ENCODE data around the gene CYP4F3. TPM values are rescaled to one million over a fixed set of nuclear protein-coding genes. Genes with fewer than 3 reads are reported as not detected.

Gene CYP4F3
- total RNA-seq, 2 experiments from 2014 or later = not detected

GRCh38 chr19:15640904-15641597 lies 354 bp downstream of the CYP4F3 start:
- BruUV-seq (replicated peaks) = no TSS peak
- H3K27ac ChIP-seq (ENCODE audit: low read depth, low read length, poor library complexity, severe bottlenecking) = no peak overlapping the region
- no peaks in the 10 kb centered on the region for H3K9me3 ChIP-seq (ENCODE audit: low read length)
- no peaks in the 10 kb centered on the region for H3K9me2 ChIP-seq (ENCODE audit: insufficient read depth, low read length)
- H3K79me2 ChIP-seq (ENCODE audit: insufficient read depth, low read depth, low read length) = no peaks in the 10 kb centered on the region
- ChIA-PET POLR2A (no interaction called here), CTCF (ENCODE audit: unreplicated experiment) (no interaction called here)
- TF ChIP-seq EZH2phosphoT487 (IDR thresholded peaks at IDR 0.05; ENCODE audit: borderline replicate concordance, low read depth, low read length) (no peak), CTCF (conservative IDR thresholded peaks at IDR 0.05; ENCODE audit: low read length) (no peak)
- H3K4me3 ChIP-seq (ENCODE audit: low read depth, low read length, poor library complexity, severe bottlenecking) = no peak overlapping the region
- H3K36me3 ChIP-seq (ENCODE audit: insufficient read depth, low read length) = no peaks in the 10 kb centered on the region
- DNase-seq (ENCODE audit: low spot score) = no peak
- no peaks in the 10 kb centered on the region for H3K4me1 ChIP-seq (ENCODE audit: insufficient read depth, low read length, poor library complexity, severe bottlenecking)
- intact Hi-C loops (cut with micrococcal nuclease; ENCODE audit: unreplicated experiment) = no loop called here
- no peaks in the 10 kb centered on the region for H4K20me1 ChIP-seq (ENCODE audit: insufficient read depth, low read length)
- no peak overlapping the region for H2AFZ ChIP-seq (ENCODE audit: low read length)
- no peak overlapping the region for H3K4me2 ChIP-seq (ENCODE audit: low read length)

GRCh38 chr19:15641901-15642491 lies 1.3 kb downstream of the CYP4F3 start:
- DNase-seq (ENCODE audit: low spot score) = no peak
- Histone ChIP-seq H3K27ac (ENCODE audit: low read depth, low read length, poor library complexity, severe bottlenecking) (no peak overlapping the region), H3K9me2 (ENCODE audit: insufficient read depth, low read length) (no peaks in the 10 kb centered on the region), H3K4me2 (ENCODE audit: low read length) (no peak overlapping the region), H3K4me3 (ENCODE audit: low read depth, low read length, poor library complexity, severe bottlenecking) (no peak overlapping the region), H3K9me3 (ENCODE audit: low read length) (no peaks in the 10 kb centered on the region), H3K36me3 (ENCODE audit: insufficient read depth, low read length) (no peaks in the 10 kb centered on the region), H3K79me2 (ENCODE audit: insufficient read depth, low read depth, low read length) (no peaks in the 10 kb centered on the region), H3K4me1 (ENCODE audit: insufficient read depth, low read length, poor library complexity, severe bottlenecking) (no peaks in the 10 kb centered on the region), H2AFZ (ENCODE audit: low read length) (no peak overlapping the region), H4K20me1 (ENCODE audit: insufficient read depth, low read length) (no peaks in the 10 kb centered on the region)
- no peak for TF ChIP-seq CTCF (conservative IDR thresholded peaks at IDR 0.05; ENCODE audit: low read length)
- no peak for TF ChIP-seq EZH2phosphoT487 (IDR thresholded peaks at IDR 0.05; ENCODE audit: borderline replicate concordance, low read depth, low read length)
- ChIA-PET POLR2A (no interaction called here), CTCF (ENCODE audit: unreplicated experiment) (no interaction called here)
- BruUV-seq (replicated peaks) = no TSS peak
- intact Hi-C loops (cut with micrococcal nuclease; ENCODE audit: unreplicated experiment) = no loop called here

GRCh38 chr19:15642807-15643206 lies 2.1 kb downstream of the CYP4F3 start:
- Histone ChIP-seq H3K4me3 (ENCODE audit: low read depth, low read length, poor library complexity, severe bottlenecking) (no peak overlapping the region), H3K27ac (ENCODE audit: low read depth, low read length, poor library complexity, severe bottlenecking) (no peak overlapping the region), H3K4me1 (ENCODE audit: insufficient read depth, low read length, poor library complexity, severe bottlenecking) (no peaks in the 10 kb centered on the region), H3K36me3 (ENCODE audit: insufficient read depth, low read length) (no peaks in the 10 kb centered on the region), H3K4me2 (ENCODE audit: low read length) (no peak overlapping the region), H2AFZ (ENCODE audit: low read length) (no peak overlapping the region), H3K79me2 (ENCODE audit: insufficient read depth, low read depth, low read length) (no peaks in the 10 kb centered on the region), H3K9me2 (ENCODE audit: insufficient read depth, low read length) (no peaks in the 10 kb centered on the region), H4K20me1 (ENCODE audit: insufficient read depth, low read length) (no peaks in the 10 kb centered on the region), H3K9me3 (ENCODE audit: low read length) (no peaks in the 10 kb centered on the region)
- intact Hi-C loops (cut with micrococcal nuclease; ENCODE audit: unreplicated experiment) = no loop called here
- ChIA-PET CTCF (ENCODE audit: unreplicated experiment) (no interaction called here), POLR2A (no interaction called here)
- TF ChIP-seq CTCF (conservative IDR thresholded peaks at IDR 0.05; ENCODE audit: low read length) (no peak), EZH2phosphoT487 (IDR thresholded peaks at IDR 0.05; ENCODE audit: borderline replicate concordance, low read depth, low read length) (no peak)
- no peak for DNase-seq (ENCODE audit: low spot score)
- BruUV-seq (replicated peaks) = no TSS peak

Data from OCI-LY7 (cell line).